ENCODE results near the gene JMJD7. TPM values are rescaled to one million over a fixed set of nuclear protein-coding genes. Genes with fewer than 3 reads are reported as not detected.

Gene JMJD7
- polyA plus RNA-seq, 2 of the 4 experiments (the other 2 are of a cell fraction) = 3.4 to 3.8 TPM

GRCh38 chr15:41824062-41824745, 3.7 kb upstream of the JMJD7 start:
- no peak overlapping the region for H3K4me2 ChIP-seq
- DNase-seq (ENCODE audit: low read depth in 1 of 2, low spot score in 1 of 2) (no peak), FAIRE-seq (no peak), ATAC-seq (no peak)
- no peaks in the 10 kb centered on the region for H3K9me3 ChIP-seq
- H3K27ac ChIP-seq = no peak overlapping the region
- 85% methylated on average over 12 of the region's 19 CpGs for WGBS (ENCODE audit: missing lambda C conversion rate)
- TF ChIP-seq NFE2L2 (conservative IDR thresholded peaks at IDR 0.05; ENCODE audit: low read length) (no peak), HDAC2 (IDR thresholded peaks at IDR 0.05) (no peak), TFCP2L1 (CRISPR knock-in tag; IDR thresholded peaks at IDR 0.05) (no peak)
- H3K4me1 ChIP-seq = 0 out of 3 replicates have a peak, but pooled peaks cover 7% of the 10 kb centered on the region
- H3K4me3 ChIP-seq = no peak overlapping the region
- ChIA-PET POLR2A (no interaction called here), CTCF (interaction anchor here (1.0 to 3.5 kb wide), 4 partner anchors 11 to 221 kb away, joined by 3 to 16 read pairs (median 4); no protein-coding TSS in a partner anchor)

GRCh38 chr15:41825145-41825544, 2.7 kb upstream of the JMJD7 start:
- 92% methylated on average over 9 of the region's 10 CpGs for WGBS (ENCODE audit: missing lambda C conversion rate)

More at GRCh38 chr15:41825145-41825544, 2.7 kb upstream of the JMJD7 start:
- TF ChIP-seq CTCF (IDR thresholded peaks at IDR 0.05) = no peak
- no peak for TF ChIP-seq FOSL2 (IDR thresholded peaks at IDR 0.05)
- no peak for TF ChIP-seq FOSL2 (CRISPR knock-in tag; IDR thresholded peaks at IDR 0.05)
- no peak for TF ChIP-seq RFX5 (IDR thresholded peaks at IDR 0.05)
- no peak for TF ChIP-seq ATOH8 (CRISPR knock-in tag; IDR thresholded peaks at IDR 0.05; ENCODE audit: low read depth)
- TF ChIP-seq GATA3 (IDR thresholded peaks at IDR 0.05; ENCODE audit: borderline replicate concordance) = no peak
- no peak for TF ChIP-seq SREBF2 (IDR thresholded peaks at IDR 0.05)
- TF ChIP-seq JUNB (IDR thresholded peaks at IDR 0.05) = no peak
- no peak for TF ChIP-seq FOXS1 (CRISPR knock-in tag; IDR thresholded peaks at IDR 0.05)
- no peak for TF ChIP-seq E2F6 (IDR thresholded peaks at IDR 0.05; ENCODE audit: borderline replicate concordance, low read depth)
- no peak for TF ChIP-seq REST (IDR thresholded peaks at IDR 0.05)
- TF ChIP-seq TFCP2L1 (CRISPR knock-in tag; IDR thresholded peaks at IDR 0.05) = no peak
- ATAC-seq (no peak), DNase-seq (ENCODE audit: low read depth in 1 of 2, low spot score in 1 of 2) (no peak), FAIRE-seq (no peak)
- no peak overlapping the region for H3K4me2 ChIP-seq
- H3K4me3 ChIP-seq = no peak overlapping the region
- ChIA-PET POLR2A (no interaction called here), CTCF (interaction anchor here (3.5 kb wide), 1 partner anchor 14 kb away, joined by 16 read pairs; no protein-coding TSS in a partner anchor)
- H3K9me3 ChIP-seq = no peaks in the 10 kb centered on the region
- 0 out of 3 replicates have a peak, but pooled peaks cover 7% of the 10 kb centered on the region for H3K4me1 ChIP-seq
- H3K27ac ChIP-seq = no peak overlapping the region
